Measurements from ENCODE around the gene METTL24. TPM values are rescaled to one million over a fixed set of nuclear protein-coding genes. Genes with fewer than 3 reads are reported as not detected.

Gene METTL24
- total and polyA plus RNA-seq, 2 of the 13 experiments (the other 11 are each of a cell fraction or from before 2014, with no cell fraction given) = not detected

- TF ChIP-seq ZNF557 (CRISPR knock-in tag; IDR thresholded peaks at IDR 0.05) (no peak), ZNF484 (CRISPR knock-in tag; IDR thresholded peaks at IDR 0.05; ENCODE audit: borderline replicate concordance, low read depth) (no peak), ZNF597 (CRISPR knock-in tag; IDR thresholded peaks at IDR 0.05) (no peak), ZNF18 (CRISPR knock-in tag; IDR thresholded peaks at IDR 0.05; ENCODE audit: insufficient replicate concordance) (no peak), ZNF639 (CRISPR knock-in tag; conservative IDR thresholded peaks at IDR 0.05) (no peak), ZNF549 (CRISPR knock-in tag; IDR thresholded peaks at IDR 0.05) (no peak), MEF2D (CRISPR knock-in tag; IDR thresholded peaks at IDR 0.05) (no peak), SMAD9 (CRISPR knock-in tag; IDR thresholded peaks at IDR 0.05) (no peak), FOSL2 (CRISPR knock-in tag; IDR thresholded peaks at IDR 0.05) (peak; percentile 19; the same call in 1 of the 2 replicates), GLMP (CRISPR knock-in tag; IDR thresholded peaks at IDR 0.05; ENCODE audit: borderline replicate concordance) (no peak), NKX3-1 (CRISPR knock-in tag; IDR thresholded peaks at IDR 0.05) (no peak), BCL6 (CRISPR knock-in tag; IDR thresholded peaks at IDR 0.05) (peak; percentile 68), FOXP1 (IDR thresholded peaks at IDR 0.05) (peak; percentile 73; the same call in 1 of the 2 replicates), FOXP1 (CRISPR knock-in tag; IDR thresholded peaks at IDR 0.05) (peak; percentile 69), CREB1 (IDR thresholded peaks at IDR 0.05) (no peak), CREB1 (CRISPR knock-in tag; IDR thresholded peaks at IDR 0.05) (no peak), AHR (CRISPR knock-in tag; IDR thresholded peaks at IDR 0.05) (no peak), ZNF24 (IDR thresholded peaks at IDR 0.05) (0 out of 2 replicates have a peak, but pooled peaks have one; percentile 9), KDM5B (CRISPR knock-in tag; IDR thresholded peaks at IDR 0.05; ENCODE audit: borderline replicate concordance) (no peak), ZNF343 (CRISPR knock-in tag; IDR thresholded peaks at IDR 0.05) (no peak), FOXA3 (CRISPR knock-in tag; IDR thresholded peaks at IDR 0.05) (peak; percentile 79), TEAD3 (CRISPR knock-in tag; optimal IDR thresholded peaks at IDR 0.05; ENCODE audit: borderline replicate concordance) (peak; percentile 40), ZNF496 (CRISPR knock-in tag; IDR thresholded peaks at IDR 0.05; ENCODE audit: insufficient replicate concordance) (no peak), ZNF83 (CRISPR knock-in tag; IDR thresholded peaks at IDR 0.05; ENCODE audit: borderline replicate concordance) (no peak), ZBTB37 (CRISPR knock-in tag; IDR thresholded peaks at IDR 0.05) (no peak), MIER3 (CRISPR knock-in tag; IDR thresholded peaks at IDR 0.05; ENCODE audit: borderline replicate concordance) (no peak; the same call in 1 of the 2 replicates)
Observed at GRCh38 chr6:110385458-110385863, 27.3 kb upstream of the METTL24 start (continued).

All from HepG2 (cell line).